ENCODE data around the gene VGF. TPM values are rescaled to one million over a fixed set of nuclear protein-coding genes. Genes with fewer than 3 reads are reported as not detected.

Gene VGF
- total RNA-seq, 1 donor from 2014 or later = 0.96 TPM

DNA sequence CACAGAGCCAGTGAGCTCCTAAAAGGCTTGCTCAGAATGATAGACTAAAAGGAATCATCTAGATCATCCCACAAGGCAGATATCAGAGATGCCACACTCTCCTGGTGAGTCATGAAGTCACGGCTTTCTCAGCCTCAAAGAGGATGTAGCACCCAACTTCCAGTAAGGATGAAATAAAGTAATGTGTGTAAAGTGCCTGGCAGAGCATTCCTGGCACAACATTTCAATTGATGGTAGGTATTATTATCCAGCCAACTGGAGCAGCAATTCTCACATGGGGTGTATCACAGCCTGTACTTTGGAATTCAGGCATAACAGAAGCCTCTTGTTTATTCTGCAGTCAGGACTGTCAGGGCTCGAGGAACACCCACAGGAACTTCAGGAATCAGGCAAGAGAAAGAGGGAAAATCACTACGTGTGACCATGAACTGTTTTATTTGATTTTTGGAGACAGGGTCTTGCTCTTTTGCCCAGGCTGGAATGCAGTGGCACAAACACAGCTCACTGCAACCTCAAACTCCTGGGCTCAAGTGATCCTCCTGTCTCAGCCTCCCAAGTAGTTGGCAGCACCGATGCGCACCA, 20.0 kb upstream of the VGF start:
- TF ChIP-seq, protein P1, sequence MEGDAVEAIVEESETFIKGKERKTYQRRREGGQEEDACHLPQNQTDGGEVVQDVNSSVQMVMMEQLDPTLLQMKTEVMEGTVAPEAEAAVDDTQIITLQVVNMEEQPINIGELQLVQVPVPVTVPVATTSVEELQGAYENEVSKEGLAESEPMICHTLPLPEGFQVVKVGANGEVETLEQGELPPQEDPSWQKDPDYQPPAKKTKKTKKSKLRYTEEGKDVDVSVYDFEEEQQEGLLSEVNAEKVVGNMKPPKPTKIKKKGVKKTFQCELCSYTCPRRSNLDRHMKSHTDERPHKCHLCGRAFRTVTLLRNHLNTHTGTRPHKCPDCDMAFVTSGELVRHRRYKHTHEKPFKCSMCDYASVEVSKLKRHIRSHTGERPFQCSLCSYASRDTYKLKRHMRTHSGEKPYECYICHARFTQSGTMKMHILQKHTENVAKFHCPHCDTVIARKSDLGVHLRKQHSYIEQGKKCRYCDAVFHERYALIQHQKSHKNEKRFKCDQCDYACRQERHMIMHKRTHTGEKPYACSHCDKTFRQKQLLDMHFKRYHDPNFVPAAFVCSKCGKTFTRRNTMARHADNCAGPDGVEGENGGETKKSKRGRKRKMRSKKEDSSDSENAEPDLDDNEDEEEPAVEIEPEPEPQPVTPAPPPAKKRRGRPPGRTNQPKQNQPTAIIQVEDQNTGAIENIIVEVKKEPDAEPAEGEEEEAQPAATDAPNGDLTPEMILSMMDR (IDR thresholded peaks at IDR 0.05; ENCODE audit: unreplicated experiment) = no peak
- no peaks in the 10 kb centered on the region for H3K9me3 Mint-ChIP-seq (ENCODE audit: low read depth)
- H3K27me3 Mint-ChIP-seq = peaks cover 41% of the 10 kb centered on the region
- no peak for DNase-seq (ENCODE audit: low spot score, unreplicated experiment)
- H3K27ac Mint-ChIP-seq = no peak overlapping the region
- no peak overlapping the region for H3K4me3 Mint-ChIP-seq (ENCODE audit: low read depth)
- H3K36me3 Mint-ChIP-seq (ENCODE audit: insufficient read depth) = no peaks in the 10 kb centered on the region
- H3K4me1 Mint-ChIP-seq (ENCODE audit: low read depth) = no peaks in the 10 kb centered on the region

DNA sequence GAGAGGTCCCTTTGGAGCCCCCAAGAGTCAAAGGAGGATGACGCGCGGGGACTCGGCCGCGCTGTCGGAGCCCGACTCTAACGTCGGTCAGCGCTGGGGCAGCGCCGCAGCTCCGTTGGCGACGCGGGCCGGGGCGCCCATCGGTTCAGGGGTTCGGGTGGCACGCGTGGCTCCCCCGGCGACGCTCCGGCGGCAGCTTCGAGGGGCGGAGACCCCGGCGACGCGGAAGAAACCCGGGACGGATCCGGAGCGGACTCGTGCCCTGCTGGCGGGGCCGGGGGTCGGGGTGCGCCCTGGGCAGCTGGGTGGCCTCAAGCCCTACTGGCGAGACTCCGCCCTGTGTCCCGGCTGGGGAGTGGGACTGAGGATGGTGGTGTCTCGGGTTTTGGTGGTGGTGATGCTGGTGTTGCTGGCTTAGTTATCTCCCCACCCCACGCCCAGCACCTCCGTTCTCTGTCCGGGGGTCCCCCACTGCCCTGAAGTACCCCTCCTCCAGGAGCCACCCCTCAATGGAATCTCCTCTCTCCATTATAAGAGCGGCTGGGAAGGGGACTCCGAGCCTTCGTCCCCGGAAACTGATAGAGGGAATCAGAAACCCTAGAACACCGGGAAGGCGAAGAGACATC, 14.9 kb upstream of the VGF start, which contains the start of gene NAT16:
NAT16 (minus strand) TSS at position 164 of the 626 bp plus-strand sequence. CDS start 5,486 bp downstream, outside the sequence.
- H3K9me3 Mint-ChIP-seq (ENCODE audit: low read depth) = no peaks in the 10 kb centered on the region
- TF ChIP-seq, protein P1 (IDR thresholded peaks at IDR 0.05; ENCODE audit: unreplicated experiment) = no peak
- no peak within 1 kb of the TSS for H3K27ac Mint-ChIP-seq
- H3K4me3 Mint-ChIP-seq (ENCODE audit: low read depth) = no peak within 1 kb of the TSS
- peaks cover 73% of the 10 kb centered on the region for H3K27me3 Mint-ChIP-seq
- H3K36me3 Mint-ChIP-seq (ENCODE audit: insufficient read depth) = peaks cover 1% of the 10 kb centered on the region
- DNase-seq (ENCODE audit: low spot score, unreplicated experiment) = no peak
- H3K4me1 Mint-ChIP-seq (ENCODE audit: low read depth) = peaks cover 2% of the 10 kb centered on the region

DNA sequence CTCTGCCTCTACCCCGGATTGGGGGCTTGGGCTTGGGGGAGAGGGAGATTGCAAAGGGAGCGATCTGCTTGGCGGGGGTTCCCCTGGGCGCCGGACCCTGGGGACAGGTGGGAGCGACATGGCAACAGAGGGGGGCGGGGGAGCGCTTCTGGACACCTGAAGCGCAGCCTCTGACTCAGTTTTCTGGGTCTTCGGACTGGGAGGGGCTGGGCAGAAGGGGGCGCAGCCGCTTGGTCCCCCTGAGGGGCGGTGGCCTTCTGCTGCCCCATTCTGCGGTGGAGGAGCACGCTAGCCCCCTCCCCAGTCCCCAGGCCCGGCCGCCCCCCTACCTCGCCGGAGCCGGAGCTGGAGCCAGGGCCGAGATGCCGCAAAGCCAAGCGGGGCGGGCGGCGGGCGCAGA, 14.3 kb upstream of the VGF start:
- H3K27ac Mint-ChIP-seq = no peak overlapping the region
- H3K36me3 Mint-ChIP-seq (ENCODE audit: insufficient read depth) = peaks cover 1% of the 10 kb centered on the region
- peaks cover 73% of the 10 kb centered on the region for H3K27me3 Mint-ChIP-seq

DNA sequence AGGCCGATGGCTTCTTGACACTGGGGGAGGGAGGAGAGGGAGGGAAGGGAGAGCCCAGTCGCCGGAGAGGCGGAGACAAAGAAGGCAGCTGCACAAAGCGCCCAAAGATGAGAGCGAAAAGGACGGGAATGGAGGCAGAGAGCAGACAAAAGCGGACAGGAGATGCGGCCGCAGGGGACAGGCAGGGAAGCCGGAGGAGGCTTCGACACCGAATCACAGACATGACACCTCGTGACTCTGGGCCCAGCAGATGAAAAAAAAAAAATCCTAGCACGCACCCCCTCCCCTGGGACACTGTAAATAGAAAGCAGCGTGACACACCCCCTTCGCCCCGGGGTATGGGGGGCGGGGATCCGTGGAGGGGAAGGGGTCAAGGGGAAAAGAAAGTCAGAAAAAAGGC, 13.7 kb upstream of the VGF start:
- TF ChIP-seq, protein P1 (IDR thresholded peaks at IDR 0.05; ENCODE audit: unreplicated experiment) = no peak
- no peak overlapping the region for H3K4me3 Mint-ChIP-seq (ENCODE audit: low read depth)
- H3K27ac Mint-ChIP-seq = no peak overlapping the region
- no peaks in the 10 kb centered on the region for H3K9me3 Mint-ChIP-seq (ENCODE audit: low read depth)
- peaks cover 75% of the 10 kb centered on the region for H3K27me3 Mint-ChIP-seq
- H3K36me3 Mint-ChIP-seq (ENCODE audit: insufficient read depth) = peaks cover 1% of the 10 kb centered on the region
- DNase-seq (ENCODE audit: low spot score, unreplicated experiment) = no peak
- H3K4me1 Mint-ChIP-seq (ENCODE audit: low read depth) = peaks cover 2% of the 10 kb centered on the region

More for the DNA sequence above, 14.3 kb upstream of the VGF start:
- TF ChIP-seq, protein P1 (IDR thresholded peaks at IDR 0.05; ENCODE audit: unreplicated experiment) = no peak
- Mint-ChIP-seq H3K4me1 (ENCODE audit: low read depth) (peaks cover 2% of the 10 kb centered on the region), H3K9me3 (ENCODE audit: low read depth) (no peaks in the 10 kb centered on the region), H3K4me3 (ENCODE audit: low read depth) (no peak overlapping the region)
- DNase-seq (ENCODE audit: low spot score, unreplicated experiment) = no peak

DNA sequence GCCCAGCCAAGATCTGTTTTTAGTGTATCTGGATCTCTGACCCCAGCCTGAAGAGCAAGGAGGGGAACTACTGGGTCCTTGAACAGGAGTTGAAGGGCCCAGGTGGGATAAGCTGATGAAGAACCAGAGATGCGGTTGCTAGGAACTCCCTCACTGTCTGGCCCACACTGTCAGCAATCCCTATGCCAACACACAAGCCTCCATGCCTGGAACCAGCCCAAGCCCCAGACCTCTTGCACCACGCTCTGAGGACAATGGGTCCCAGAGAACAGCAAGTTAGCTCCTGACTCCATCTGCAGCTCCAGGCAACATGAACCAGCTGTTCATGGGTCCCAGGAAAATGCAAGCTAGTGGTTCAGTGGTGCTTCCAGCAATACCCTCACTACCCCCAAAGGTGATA, 12.3 kb upstream of the VGF start:
- TF ChIP-seq, protein P1 (IDR thresholded peaks at IDR 0.05; ENCODE audit: unreplicated experiment) = no peak
- Mint-ChIP-seq H3K27ac (no peak overlapping the region), H3K36me3 (ENCODE audit: insufficient read depth) (peaks cover 1% of the 10 kb centered on the region), H3K4me3 (ENCODE audit: low read depth) (no peak overlapping the region), H3K4me1 (ENCODE audit: low read depth) (peaks cover 2% of the 10 kb centered on the region), H3K9me3 (ENCODE audit: low read depth) (no peaks in the 10 kb centered on the region), H3K27me3 (peaks cover 87% of the 10 kb centered on the region)
- no peak for DNase-seq (ENCODE audit: low spot score, unreplicated experiment)

Data from progenitor cell of endocrine pancreas (in vitro differentiated cells).